Measurements from ENCODE around the gene SMG9. TPM values are rescaled to one million over a fixed set of nuclear protein-coding genes. Genes with fewer than 3 reads are reported as not detected.
"Not testable (repeated sequence)": the region's sequence is repeated elsewhere in the genome, so short reads cannot be mapped to it uniquely, and the experiment has no call there.

The SMG9 gene
- total RNA-seq, 2 donors from 2014 or later = 18.3 to 49.1 TPM

DNA sequence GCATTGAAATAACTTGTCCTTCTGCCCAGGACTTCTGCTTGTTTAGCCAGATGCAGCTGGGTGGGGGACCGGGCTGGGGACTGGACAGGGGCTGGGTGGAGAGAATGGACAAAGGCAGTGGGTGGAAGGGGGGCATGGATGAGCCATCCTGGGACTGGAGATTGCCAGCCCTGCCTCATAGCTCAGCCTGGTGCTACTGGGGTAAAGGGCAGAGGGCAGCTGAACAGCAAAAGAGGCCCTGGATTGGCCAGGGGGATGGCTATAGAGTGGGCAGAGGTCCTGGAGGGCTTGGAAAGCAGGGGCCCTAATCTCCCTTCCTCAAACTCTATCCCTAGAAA lies 67.1 kb downstream of the SMG9 start:
- no peaks in the 10 kb centered on the region for H3K36me3 ChIP-seq
- H3K9me3 ChIP-seq = peaks cover 17% of the 10 kb centered on the region
- DNase-seq (ENCODE audit: low spot score) = no peak
- no peak for ATAC-seq (ENCODE audit: insufficient number of reproducible peaks, low FRiP score, low read depth)
- no peak overlapping the region for H3K4me3 ChIP-seq
- H3K27me3 ChIP-seq (replicated peaks; ENCODE audit: insufficient read depth) = no peaks in the 10 kb centered on the region
- no peaks in the 10 kb centered on the region for H3K4me1 ChIP-seq (ENCODE audit: control insufficient read depth in 1 of 2, low read depth in 2 of 2)
- no peak overlapping the region for H3K27ac ChIP-seq
- TF ChIP-seq, protein P1, sequence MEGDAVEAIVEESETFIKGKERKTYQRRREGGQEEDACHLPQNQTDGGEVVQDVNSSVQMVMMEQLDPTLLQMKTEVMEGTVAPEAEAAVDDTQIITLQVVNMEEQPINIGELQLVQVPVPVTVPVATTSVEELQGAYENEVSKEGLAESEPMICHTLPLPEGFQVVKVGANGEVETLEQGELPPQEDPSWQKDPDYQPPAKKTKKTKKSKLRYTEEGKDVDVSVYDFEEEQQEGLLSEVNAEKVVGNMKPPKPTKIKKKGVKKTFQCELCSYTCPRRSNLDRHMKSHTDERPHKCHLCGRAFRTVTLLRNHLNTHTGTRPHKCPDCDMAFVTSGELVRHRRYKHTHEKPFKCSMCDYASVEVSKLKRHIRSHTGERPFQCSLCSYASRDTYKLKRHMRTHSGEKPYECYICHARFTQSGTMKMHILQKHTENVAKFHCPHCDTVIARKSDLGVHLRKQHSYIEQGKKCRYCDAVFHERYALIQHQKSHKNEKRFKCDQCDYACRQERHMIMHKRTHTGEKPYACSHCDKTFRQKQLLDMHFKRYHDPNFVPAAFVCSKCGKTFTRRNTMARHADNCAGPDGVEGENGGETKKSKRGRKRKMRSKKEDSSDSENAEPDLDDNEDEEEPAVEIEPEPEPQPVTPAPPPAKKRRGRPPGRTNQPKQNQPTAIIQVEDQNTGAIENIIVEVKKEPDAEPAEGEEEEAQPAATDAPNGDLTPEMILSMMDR (IDR thresholded peaks at IDR 0.05) = no peak

DNA sequence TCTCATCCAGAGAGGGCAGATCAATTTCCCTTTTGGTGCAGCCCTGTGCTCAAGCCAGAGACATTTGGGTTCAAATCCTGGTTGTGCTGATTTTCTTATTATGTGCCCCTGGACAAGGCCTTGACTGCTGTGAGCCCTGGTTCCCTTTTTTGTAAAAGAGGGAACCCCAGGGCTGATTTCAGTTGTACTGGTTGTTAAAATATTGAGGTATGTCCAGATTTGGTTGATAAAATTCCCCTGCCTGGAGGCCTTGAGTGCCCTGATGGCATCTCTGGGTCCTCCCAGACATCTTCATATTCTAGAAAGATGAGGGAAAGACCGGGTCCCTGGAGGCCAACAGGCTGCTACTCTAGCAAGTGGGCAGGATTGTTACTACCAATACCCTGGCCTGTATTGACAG lies 70.4 kb downstream of the SMG9 start:
- Histone ChIP-seq H3K27ac (no peak overlapping the region), H3K27me3 (replicated peaks; ENCODE audit: insufficient read depth) (no peaks in the 10 kb centered on the region), H3K36me3 (no peaks in the 10 kb centered on the region), H3K4me1 (ENCODE audit: control insufficient read depth in 1 of 2, low read depth in 2 of 2) (no peaks in the 10 kb centered on the region), H3K9me3 (no peaks in the 10 kb centered on the region), H3K4me3 (no peak overlapping the region)
- DNase-seq (ENCODE audit: low spot score) (no peak), ATAC-seq (ENCODE audit: insufficient number of reproducible peaks, low FRiP score, low read depth) (no peak)
- TF ChIP-seq, protein P1 (IDR thresholded peaks at IDR 0.05) = no peak

GRCh38 chr19:43683905-43684304 lies 70.9 kb downstream of the SMG9 start:
- Histone ChIP-seq H3K36me3 (no peaks in the 10 kb centered on the region), H3K9me3 (no peaks in the 10 kb centered on the region), H3K27me3 (replicated peaks; ENCODE audit: insufficient read depth) (no peaks in the 10 kb centered on the region), H3K4me1 (ENCODE audit: control insufficient read depth in 1 of 2, low read depth in 2 of 2) (no peaks in the 10 kb centered on the region), H3K4me3 (no peak overlapping the region), H3K27ac (no peak overlapping the region)
- ATAC-seq (ENCODE audit: insufficient number of reproducible peaks, low FRiP score, low read depth) (no peak), DNase-seq (ENCODE audit: low spot score) (no peak)
- TF ChIP-seq, protein P1 (IDR thresholded peaks at IDR 0.05) = no peak

- no peaks in the 10 kb centered on the region for H3K9me3 ChIP-seq
- ATAC-seq (ENCODE audit: insufficient number of reproducible peaks, low FRiP score, low read depth) (no peak), DNase-seq (ENCODE audit: low spot score) (no peak)
- H3K4me3 ChIP-seq = no peak overlapping the region
- no peak overlapping the region for H3K27ac ChIP-seq
- H3K4me1 ChIP-seq (ENCODE audit: control insufficient read depth in 1 of 2, low read depth in 2 of 2) = no peaks in the 10 kb centered on the region
- no peaks in the 10 kb centered on the region for H3K27me3 ChIP-seq (replicated peaks; ENCODE audit: insufficient read depth)
- H3K36me3 ChIP-seq = no peaks in the 10 kb centered on the region
- TF ChIP-seq, protein P1 (IDR thresholded peaks at IDR 0.05) = no peak
These were observed 71.7 kb downstream of the SMG9 start for GRCh38 chr19:43682824-43683661.

GRCh38 chr19:43682269-43682668 lies 72.5 kb downstream of the SMG9 start:
- H3K27me3 ChIP-seq (replicated peaks; ENCODE audit: insufficient read depth); DNase-seq (ENCODE audit: low spot score): not testable (repeated sequence)

DNA sequence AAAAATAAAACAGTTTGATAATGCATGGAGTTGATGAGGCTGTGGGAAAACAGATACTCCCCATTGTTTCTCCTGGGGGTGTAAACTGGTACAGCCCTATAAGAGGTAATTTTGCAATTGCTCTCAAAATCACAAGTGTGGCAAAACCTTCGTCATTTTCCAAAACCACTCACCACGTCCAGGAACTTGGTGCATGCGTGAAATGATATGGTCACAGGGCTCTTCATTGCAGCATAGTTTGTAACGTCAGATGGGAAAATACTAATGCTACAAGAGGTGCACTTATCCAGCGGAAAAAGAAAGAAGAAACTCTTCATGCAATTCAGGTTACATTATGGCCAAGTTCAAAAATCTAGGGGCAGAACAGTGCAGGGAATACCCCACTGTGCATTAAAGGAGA lies 72.9 kb downstream of the SMG9 start:
- TF ChIP-seq, protein P1 (IDR thresholded peaks at IDR 0.05) = no peak
- no peaks in the 10 kb centered on the region for H3K4me1 ChIP-seq (ENCODE audit: control insufficient read depth in 1 of 2, low read depth in 2 of 2)
- no peaks in the 10 kb centered on the region for H3K27me3 ChIP-seq (replicated peaks; ENCODE audit: insufficient read depth)
- no peaks in the 10 kb centered on the region for H3K36me3 ChIP-seq
- no peak overlapping the region for H3K27ac ChIP-seq
- DNase-seq (ENCODE audit: low spot score) = no peak
- ATAC-seq (ENCODE audit: insufficient number of reproducible peaks, low FRiP score, low read depth) = no peak
- H3K9me3 ChIP-seq = no peaks in the 10 kb centered on the region
- H3K4me3 ChIP-seq = no peak overlapping the region

More at GRCh38 chr19:43682269-43682668, 72.5 kb downstream of the SMG9 start:
- not testable (repeated sequence) for H3K4me3 ChIP-seq; H3K36me3 ChIP-seq; H3K27ac ChIP-seq; H3K4me1 ChIP-seq (ENCODE audit: control insufficient read depth in 1 of 2, low read depth in 2 of 2); ATAC-seq (ENCODE audit: insufficient number of reproducible peaks, low FRiP score, low read depth); H3K9me3 ChIP-seq
